Jurkat, Clone E6-1 (cell line): Measurements from ENCODE around the gene MYRFL.
"Not testable (repeated sequence)": the region's sequence is repeated elsewhere in the genome, so short reads cannot be mapped to it uniquely, and the experiment has no call there.

Source experiments
- DNase-seq: peaks from one replicate; pipeline ENCODE4 v3.0.0-alpha.2; 2011; ENCODE audit warnings: low read depth, low spot score
- H3K4me3 ChIP-seq: 2 replicates; pipeline ENCODE4 v1.5.1; 2011; ENCODE audit warnings: mild to moderate bottlenecking, low read length, control low read depth, moderate library complexity

Gene MYRFL

GRCh38 chr12:69837657-69838415, 12.8 kb downstream of the MYRFL start:
- no peak for DNase-seq
- no peak overlapping the region for H3K4me3 ChIP-seq

- DNase-seq, result no peak
- H3K4me3 ChIP-seq, result no peak overlapping the region
Observed at GRCh38 chr12:69840727-69841126, 15.7 kb downstream of the MYRFL start.

GRCh38 chr12:69843608-69844007, 18.6 kb downstream of the MYRFL start:
- no peak overlapping the region for H3K4me3 ChIP-seq
- DNase-seq, result no peak

- no peak for DNase-seq
- no peak overlapping the region for H3K4me3 ChIP-seq
Observed at GRCh38 chr12:69844416-69844815, 19.4 kb downstream of the MYRFL start.

GRCh38 chr12:69844836-69845235, 19.8 kb downstream of the MYRFL start:
- DNase-seq, result no peak
- H3K4me3 ChIP-seq, result no peak overlapping the region

GRCh38 chr12:69846976-69847375, 21.9 kb downstream of the MYRFL start:
- no peak for DNase-seq
- no peak overlapping the region for H3K4me3 ChIP-seq

- no peak for DNase-seq
- no peak overlapping the region for H3K4me3 ChIP-seq
Observed at GRCh38 chr12:69851976-69852375, 26.9 kb downstream of the MYRFL start.

GRCh38 chr12:69853176-69853961, 28.3 kb downstream of the MYRFL start:
- DNase-seq, H3K4me3 ChIP-seq: not testable (repeated sequence)

- DNase-seq, result no peak
- H3K4me3 ChIP-seq, result no peak overlapping the region
Observed at GRCh38 chr12:69866698-69867097, 41.7 kb downstream of the MYRFL start.

GRCh38 chr12:69868695-69869094, 43.7 kb downstream of the MYRFL start:
- DNase-seq, result no peak
- H3K4me3 ChIP-seq, result no peak overlapping the region

- no peak overlapping the region for H3K4me3 ChIP-seq
- no peak for DNase-seq
Observed at GRCh38 chr12:69872804-69873203, 47.8 kb downstream of the MYRFL start.

GRCh38 chr12:69873429-69873828, 48.4 kb downstream of the MYRFL start:
- H3K4me3 ChIP-seq, result no peak overlapping the region

GRCh38 chr12:69874606-69875005, 49.6 kb downstream of the MYRFL start:
- H3K4me3 ChIP-seq, result no peak overlapping the region
- DNase-seq, result no peak

More at GRCh38 chr12:69873429-69873828, 48.4 kb downstream of the MYRFL start:
- DNase-seq, result no peak

GRCh38 chr12:69875416-69875935, 50.4 kb downstream of the MYRFL start:
- DNase-seq, result no peak
- H3K4me3 ChIP-seq, result no peak overlapping the region

GRCh38 chr12:69879007-69879960, 54.3 kb downstream of the MYRFL start:
- H3K4me3 ChIP-seq, result no peak overlapping the region
- peak; percentile 30 for DNase-seq

- DNase-seq, result no peak
- no peak overlapping the region for H3K4me3 ChIP-seq
Observed at GRCh38 chr12:69880571-69880970, 55.5 kb downstream of the MYRFL start.

- no peak overlapping the region for H3K4me3 ChIP-seq
- DNase-seq, result no peak
Observed at GRCh38 chr12:69881771-69882170, 56.7 kb downstream of the MYRFL start.

GRCh38 chr12:69884386-69884785, 59.4 kb downstream of the MYRFL start:
- no peak for DNase-seq
- no peak overlapping the region for H3K4me3 ChIP-seq

GRCh38 chr12:69885658-69886057, 60.6 kb downstream of the MYRFL start:
- no peak for DNase-seq
- no peak overlapping the region for H3K4me3 ChIP-seq
